AG09309 (cell line): ENCODE measurements around the gene ESRP2.

Experiments used
- DNase-seq: peaks from one replicate; pipeline ENCODE4 v3.0.0-alpha.2; 2010; ENCODE audit warnings: low read depth
- H3K4me3 ChIP-seq: 2 replicates; pipeline ENCODE4 v1.5.1; 2011; ENCODE audit warnings: mild to moderate bottlenecking, low read depth, low read length, moderate library complexity; ENCODE audit not compliant: control insufficient read depth
- TF ChIP-seq, protein P1 (sequence below): IDR thresholded peaks from 2 replicates; pipeline ENCODE4 v1.5.1; 2011; ENCODE audit warnings: mild to moderate bottlenecking, low read depth, low read length, inconsistent platforms; ENCODE audit not compliant: insufficient read depth, control insufficient read depth; ENCODE audit errors: missing control alignments

ESRP2 gene

DNA sequence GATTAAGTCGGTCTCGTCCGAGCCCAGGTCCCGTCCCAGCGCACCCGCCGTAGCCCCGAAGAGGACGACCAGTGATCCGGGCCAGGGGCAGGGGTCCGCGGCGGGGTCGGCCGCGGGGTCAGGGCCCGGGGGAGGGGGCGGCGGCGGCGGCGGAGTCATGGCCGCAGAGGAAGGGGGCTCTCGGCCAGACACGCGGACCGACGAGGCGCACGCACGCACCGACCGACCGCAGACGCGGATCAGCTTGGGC lies at the start of gene ESRP2:
Gene ESRP2 (minus strand): TSS at position 241 of the 250 bp plus-strand sequence. CDS start 82 bp downstream, at position 159.
- TF ChIP-seq, protein P1, sequence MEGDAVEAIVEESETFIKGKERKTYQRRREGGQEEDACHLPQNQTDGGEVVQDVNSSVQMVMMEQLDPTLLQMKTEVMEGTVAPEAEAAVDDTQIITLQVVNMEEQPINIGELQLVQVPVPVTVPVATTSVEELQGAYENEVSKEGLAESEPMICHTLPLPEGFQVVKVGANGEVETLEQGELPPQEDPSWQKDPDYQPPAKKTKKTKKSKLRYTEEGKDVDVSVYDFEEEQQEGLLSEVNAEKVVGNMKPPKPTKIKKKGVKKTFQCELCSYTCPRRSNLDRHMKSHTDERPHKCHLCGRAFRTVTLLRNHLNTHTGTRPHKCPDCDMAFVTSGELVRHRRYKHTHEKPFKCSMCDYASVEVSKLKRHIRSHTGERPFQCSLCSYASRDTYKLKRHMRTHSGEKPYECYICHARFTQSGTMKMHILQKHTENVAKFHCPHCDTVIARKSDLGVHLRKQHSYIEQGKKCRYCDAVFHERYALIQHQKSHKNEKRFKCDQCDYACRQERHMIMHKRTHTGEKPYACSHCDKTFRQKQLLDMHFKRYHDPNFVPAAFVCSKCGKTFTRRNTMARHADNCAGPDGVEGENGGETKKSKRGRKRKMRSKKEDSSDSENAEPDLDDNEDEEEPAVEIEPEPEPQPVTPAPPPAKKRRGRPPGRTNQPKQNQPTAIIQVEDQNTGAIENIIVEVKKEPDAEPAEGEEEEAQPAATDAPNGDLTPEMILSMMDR = no peak
- DNase-seq = no peak
- peak within 1 kb of the TSS; percentile 33 for H3K4me3 ChIP-seq

- H3K4me3 ChIP-seq = no peak overlapping the region
- TF ChIP-seq, protein P1 = no peak
- DNase-seq = no peak
Observed at GRCh38 chr16:68285683-68286082, 49.8 kb upstream of the ESRP2 start.

DNA sequence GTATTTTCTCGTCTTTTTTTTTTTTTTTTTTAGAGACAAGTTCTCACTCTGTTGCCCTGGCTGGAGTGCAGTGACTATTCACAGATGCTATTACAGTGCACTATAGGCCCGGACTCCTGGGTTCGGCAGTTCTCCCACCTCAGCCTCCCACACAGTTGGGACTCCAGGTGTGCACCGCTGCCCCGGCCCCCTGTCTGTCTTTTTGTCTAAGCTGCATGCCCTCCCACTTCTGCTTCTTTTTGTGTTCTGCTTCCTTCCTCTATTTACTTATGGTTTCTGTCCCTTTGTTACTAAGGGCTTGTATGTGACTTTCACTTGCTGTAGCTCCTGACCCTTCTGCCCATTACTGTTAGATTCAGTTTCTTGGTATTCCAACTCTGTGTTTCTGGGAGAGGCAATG lies 48.9 kb upstream of the ESRP2 start:
- H3K4me3 ChIP-seq = no peak overlapping the region
- DNase-seq = no peak
- TF ChIP-seq, protein P1 = no peak

GRCh38 chr16:68283801-68284598 lies 48.1 kb upstream of the ESRP2 start:
- TF ChIP-seq, protein P1 = no peak
- H3K4me3 ChIP-seq = no peak overlapping the region
- DNase-seq = no peak

GRCh38 chr16:68283346-68283745 lies 47.4 kb upstream of the ESRP2 start:
- TF ChIP-seq, protein P1 = no peak
- no peak overlapping the region for H3K4me3 ChIP-seq
- DNase-seq = no peak

- no peak for DNase-seq
- no peak overlapping the region for H3K4me3 ChIP-seq
- TF ChIP-seq, protein P1 = no peak
Observed at GRCh38 chr16:68282064-68282452, 46.1 kb upstream of the ESRP2 start.
